Stimulated activated CD8-positive, alpha-beta memory T cell treated with anti-CD3 and anti-CD28 coated beads, Interleukin-12 subunit alpha, Interleukin-12 subunit beta, amount 100 ng/mL, for 4 hours (primary cell): Measurements from ENCODE around the gene RPL3.

Source experiments
- DNase-seq: peaks from one replicate; pipeline ENCODE4 v3.0.0-alpha.2; 2020; ENCODE audit warnings: low read depth

Gene RPL3

DNA sequence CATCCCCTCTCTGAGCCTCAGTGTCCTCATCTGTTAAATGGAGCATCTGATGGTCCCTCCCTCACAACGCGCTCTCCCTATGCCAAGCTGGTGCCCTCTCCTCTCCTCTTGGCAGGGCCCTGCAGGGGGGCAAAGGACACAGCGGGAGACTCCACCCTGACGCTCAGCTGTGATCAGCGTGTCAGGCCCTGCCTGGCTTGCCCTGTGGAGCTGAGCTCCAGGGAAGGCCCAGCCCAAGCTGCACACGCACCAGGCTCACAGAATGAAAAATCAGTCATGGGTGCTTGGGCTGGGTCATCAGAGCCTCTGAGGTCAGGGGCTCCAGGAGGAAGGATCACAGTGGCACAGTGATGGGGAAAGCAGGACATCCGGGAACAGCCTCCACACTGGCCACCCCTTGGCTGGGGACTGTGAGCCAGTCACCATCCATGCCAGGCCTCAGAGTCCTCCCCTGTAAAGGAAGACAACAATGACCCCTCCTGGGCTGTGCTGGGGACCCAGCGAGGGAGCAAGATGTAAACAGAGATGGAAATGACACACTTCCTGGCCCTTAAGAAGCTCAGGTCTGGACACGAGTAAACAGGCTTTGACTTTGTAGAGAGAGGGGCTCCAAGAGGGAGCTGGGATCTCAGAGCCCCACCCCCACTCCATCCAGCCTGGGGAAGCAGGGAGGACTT is 36.6 kb downstream of the RPL3 start:
- DNase-seq: no peak

DNA sequence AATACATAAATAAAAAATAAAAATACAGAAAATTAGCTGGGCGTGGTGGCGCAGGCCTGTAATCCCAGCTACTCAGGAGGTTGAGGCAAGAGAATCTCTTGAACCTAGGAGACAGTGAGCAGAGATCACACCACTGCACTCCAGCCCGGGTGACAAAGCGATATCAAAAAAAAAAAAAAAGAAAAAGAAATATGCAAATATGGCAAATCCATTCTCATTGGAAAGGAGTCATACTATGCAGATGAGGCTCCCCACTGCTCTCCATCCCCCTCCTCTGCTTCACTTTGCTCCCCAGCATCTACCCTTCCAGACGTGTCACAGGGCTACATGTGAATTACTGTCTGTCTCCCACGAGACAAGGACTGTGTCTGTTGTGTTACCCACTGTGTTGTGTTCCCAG is 38.3 kb downstream of the RPL3 start:
- no peak for DNase-seq

DNA sequence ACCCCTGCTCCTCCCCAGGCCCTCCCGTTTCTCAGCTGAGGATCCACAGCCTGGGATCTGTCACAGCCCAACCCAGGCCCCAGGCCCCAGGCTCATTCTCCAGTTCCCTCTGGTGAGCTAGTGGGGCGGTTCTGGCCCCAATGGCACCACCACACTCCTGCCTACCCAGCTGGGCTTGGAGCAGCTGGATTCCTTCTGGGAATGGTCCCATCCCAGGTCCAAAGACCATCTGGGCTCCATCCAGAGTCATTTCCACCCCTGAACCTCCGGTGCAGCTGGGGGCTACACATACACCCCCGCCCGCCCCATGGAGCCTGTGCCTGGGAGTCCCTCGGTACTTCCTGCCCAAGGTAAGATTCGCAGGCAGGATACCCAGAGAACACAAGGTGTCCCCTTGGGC is 39.2 kb downstream of the RPL3 start:
- no peak for DNase-seq

DNA sequence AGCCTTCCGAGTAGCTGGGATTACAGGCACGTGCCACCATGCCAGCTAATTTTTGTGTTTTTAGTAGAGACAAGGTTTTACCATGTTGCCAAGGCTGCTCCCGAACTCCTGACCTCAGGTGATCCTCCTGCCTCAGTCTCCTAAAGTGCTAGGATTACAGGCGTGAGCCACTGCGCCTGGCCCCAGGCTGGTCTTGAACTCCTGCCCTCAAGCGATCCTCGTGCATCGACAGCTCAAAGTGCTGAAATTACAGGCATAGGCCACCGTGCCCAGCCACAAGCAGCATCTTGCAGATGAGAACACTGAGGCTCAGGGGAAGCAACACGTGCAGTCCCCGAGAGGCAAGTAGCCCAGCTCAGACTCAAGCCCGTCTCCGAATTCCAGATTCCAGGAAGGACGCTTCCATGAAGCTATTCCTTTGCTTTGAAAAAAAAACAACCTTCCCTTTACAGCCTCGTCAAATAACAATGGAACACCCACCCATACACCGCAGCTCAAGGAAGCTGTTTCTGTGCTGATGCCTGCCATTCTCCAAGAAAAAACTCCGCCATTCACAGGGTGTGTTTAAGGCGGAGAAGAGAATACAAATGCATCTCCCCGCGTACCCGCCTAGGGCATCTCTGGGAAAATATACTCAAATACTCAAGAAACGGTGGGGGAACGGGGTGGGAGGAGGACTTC is 40.1 kb downstream of the RPL3 start:
- no peak for DNase-seq

DNA sequence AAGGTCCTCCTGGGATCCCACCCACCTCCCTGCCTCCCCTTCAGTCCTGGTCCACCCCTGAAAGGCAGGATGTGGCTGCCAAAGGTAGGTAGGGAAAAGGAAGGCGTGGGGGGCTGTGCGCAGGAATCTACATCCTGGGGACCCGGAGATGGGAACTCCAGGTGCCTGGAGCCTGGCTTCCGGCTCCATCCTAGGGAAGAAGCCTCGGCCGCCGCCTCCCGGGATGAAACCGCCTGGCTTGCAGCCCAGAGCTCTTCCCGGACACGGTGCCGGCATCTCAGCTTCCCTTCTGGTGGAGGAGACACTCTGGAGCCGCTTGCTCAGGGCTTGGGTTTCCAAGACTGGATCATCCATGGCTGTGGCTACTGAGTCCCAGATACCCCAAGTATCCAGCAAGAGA is 41.4 kb downstream of the RPL3 start:
- DNase-seq: no peak

DNA sequence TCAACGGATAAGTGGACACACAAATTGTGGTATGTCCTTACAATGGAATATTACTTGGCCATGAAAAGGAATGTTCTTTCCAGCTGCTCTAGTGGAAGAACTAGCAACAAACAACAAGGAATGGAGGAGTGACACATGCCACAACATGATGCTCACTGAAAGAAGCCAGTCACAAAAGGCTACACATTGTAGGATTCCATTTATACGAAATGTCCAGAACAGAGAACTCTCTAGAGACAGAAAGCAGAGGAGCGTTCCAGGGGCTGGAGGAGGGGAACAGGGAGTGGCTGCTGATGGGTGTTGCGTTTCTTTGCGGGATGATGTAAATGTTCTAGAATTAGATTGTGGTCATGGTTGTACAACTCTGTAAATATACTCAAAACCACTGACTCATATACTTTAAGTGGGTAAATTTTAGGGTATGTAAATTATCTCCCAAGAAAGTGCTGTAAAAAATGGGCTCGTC is 42.2 kb downstream of the RPL3 start:
- DNase-seq: no peak

DNA sequence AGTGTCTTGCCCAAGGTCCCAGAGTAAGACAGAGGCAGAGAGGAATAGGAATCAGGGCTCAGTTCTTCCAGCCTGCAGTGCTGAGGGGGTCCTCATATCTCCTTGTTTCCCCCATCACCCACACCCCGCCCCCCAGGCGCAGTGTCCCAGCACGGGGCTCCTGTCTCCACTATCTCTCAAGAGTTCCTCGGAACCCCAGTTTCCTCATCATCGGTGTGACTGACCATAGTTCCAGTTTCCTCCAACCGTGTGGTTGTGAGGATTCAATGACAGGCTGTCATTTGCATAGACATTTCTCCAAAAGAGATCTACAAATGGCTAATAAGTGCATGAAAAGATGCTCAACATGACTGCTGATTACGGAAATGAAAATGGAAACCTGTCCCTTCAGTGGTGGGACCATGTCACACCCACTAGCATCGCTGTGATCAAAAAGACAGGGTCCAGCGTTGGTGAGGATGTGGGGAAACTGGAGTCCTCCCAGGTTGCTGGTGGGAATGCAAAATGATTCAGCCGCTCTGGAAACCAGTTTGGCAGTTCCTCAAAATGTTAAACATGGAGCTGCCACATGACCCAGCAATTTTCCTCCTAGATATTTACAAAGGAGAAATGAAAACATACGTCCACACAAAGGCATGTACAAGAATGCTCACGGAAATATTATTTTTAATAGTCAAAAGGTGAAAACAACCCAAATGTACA is 42.8 kb downstream of the RPL3 start:
- no peak for DNase-seq

DNA sequence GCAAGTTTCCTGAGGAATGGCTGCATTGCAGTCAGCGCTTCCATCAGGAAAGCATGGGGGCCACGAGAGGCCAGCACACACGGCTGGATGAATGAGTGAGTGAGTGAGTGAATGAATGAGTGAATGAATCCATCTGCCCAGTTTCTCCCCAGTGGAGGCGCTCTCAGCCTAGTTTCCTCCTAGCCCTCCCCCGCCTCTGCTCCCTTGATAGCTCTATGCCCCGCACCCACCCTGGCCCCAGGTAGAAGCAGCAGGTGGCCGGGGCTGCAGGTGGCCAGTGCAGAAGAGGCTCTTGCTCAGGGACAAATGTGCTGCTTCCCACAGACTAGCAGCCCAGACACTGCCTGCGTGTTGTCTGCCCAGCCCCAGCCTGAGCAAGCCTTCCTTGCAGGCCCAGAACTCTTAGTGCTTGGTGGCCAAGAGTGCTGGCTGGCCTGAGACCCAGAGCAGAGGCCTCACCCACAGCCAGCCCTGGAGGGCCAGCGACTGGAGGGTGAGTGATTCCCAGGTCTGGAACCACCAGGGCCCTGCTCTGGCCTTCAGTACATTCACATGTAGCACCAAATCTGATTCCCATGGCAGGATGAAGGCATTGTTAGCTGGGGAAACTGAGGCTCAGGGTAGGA is 43.5 kb downstream of the RPL3 start:
- DNase-seq: no peak

DNA sequence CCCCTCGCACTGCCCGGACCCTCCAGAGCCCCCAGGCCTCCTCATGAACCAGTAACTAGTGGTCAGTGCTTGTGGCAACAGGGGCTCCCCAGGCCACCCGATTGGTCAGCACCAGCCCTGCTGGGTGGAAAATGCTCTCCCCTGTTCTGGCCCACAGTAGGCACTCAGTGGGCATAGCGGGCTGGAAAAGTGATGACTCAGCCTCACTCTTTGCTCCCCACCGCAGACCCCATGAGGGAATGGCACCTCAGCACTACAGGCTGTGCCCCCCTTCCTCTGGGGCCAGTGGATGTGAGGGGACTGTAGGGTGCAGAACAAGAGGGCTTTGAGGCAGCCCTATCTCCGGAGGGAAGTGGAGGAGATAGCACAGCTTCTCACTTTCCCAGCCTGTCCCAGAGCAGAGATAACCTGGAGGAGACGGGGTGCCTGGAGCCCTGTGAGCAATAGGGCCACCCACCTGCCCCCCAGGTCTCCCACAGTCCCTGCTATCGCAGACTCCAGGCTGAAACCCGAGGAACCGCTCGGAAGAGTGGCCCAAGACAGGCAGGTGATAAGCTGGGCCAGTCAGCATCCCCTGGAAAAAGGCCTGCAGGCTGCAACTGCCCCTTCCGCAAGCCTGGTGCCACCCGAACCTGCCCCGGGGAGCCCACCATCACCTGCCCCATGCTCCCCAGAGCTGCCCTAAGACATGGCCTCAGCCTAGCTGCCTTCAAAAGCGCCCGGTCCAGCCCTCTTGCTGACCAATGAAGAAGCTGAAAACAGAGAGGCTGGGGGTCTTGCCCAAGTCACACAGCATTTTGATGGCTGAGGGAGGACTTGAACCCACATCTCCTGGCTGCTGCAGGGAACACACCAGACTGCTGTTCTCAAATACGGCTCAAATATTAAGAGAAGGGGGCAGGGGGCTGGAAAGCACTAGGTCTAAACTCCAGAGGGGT is 45.2 kb downstream of the RPL3 start:
- DNase-seq: no peak

DNA sequence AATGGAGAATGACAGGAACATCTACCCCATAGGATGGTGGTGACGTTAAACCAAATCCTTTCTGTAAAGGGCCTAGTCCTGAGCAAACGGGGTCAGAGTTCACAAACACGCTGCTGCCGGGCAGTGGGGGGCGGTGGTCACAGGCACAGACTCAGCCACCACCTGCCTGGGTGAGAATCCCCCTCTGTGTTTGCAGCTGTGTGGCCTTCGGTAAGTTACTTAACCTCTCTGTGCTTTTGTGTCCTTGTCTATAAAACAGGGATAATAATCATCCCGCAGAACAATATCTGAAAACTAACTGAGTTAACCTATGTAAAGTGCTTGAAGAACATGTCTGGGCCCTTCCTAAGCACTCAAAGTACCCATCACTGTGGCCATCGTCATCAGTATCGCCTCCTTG is 48.6 kb downstream of the RPL3 start:
- no peak for DNase-seq

DNA sequence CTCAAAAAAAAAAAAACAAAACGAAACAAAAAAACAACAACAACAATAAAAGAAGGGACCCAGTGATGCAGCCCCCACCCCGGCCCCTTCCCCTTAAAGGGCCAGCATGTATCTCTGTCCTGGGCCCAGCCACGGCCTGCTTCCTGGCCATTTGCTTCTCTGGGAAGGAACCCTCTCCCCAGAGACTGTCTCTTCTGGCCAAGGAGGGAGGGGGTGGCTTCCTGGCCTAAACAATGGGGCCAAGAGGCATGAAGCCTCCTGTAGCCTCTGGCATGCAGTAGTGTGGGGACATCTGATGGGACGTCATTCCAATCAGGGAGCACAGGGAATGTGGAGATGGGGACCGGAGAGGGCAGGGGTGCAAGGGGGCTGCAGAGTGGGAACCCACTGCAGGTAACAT is 49.1 kb downstream of the RPL3 start:
- DNase-seq: no peak

DNA sequence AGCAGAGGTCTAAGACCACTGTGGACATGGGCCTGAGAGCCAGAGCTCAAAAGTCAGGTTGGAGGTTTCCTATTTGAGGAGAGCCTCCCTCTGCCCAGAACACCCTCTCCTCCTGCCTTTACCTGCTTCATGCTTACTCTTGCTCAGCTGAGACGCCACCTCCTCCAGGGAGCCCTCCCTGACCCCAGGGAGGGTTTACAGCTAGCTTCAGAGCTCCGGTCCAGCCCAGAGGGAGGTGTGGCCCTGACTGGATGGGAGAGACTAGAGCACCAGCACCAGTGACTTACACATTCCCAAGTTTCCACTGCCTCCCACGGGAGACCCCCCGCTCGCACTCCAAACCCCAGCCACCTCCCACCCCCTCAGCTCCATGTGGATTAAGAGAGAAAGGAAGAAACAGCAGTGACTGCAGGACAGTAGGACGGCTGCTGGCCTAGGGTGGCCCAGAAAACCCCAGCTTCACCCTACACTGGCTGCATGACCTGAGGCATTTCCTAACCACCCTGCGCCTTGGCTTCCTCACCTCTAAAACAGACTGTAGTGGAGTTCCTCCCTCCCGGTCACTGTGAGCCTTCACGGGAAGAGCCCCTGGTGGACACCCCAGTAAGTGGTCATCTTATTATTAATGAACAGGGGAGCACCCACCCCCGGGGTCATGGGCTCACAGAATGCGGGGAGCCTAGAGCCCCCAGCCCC is 50.2 kb downstream of the RPL3 start:
- no peak for DNase-seq

DNA sequence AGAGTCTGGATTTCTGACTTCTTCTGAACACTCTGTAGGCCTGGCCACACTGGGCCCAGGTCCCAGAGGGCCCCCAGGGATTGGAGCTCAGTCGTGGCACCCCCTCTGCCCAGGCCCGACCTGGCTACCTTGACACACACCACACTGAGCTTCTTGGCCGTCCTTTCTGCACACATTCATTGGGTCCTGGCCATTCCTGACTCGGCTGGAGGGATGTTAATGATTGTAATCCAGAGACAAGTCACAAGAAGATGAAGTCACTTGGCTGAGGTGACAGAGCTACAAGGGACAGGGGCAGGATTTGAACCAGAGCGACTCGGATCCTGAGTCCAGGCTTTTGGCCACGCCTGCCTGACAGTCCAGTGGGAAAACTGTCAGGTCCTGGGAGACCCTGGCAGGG is 50.8 kb downstream of the RPL3 start:
- no peak for DNase-seq

DNA sequence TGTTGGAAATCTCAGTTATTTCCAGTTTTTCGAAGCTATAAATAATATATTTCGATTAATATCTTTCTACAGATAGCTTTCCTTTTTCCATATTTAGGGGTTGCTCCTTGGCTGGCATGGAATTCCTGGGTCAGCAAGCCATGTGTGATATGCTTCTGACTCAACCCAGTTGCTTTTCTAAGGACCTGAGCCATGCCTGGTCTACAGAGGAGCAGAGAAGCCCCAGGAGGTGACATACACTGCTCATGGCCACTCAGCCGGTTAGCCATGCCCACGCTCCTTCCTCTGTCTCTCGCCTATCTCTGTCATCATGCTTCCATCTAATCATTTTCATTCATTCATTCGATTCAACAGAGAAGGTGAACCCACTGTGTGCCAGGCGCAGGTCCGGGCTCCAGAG is 51.4 kb downstream of the RPL3 start:
- no peak for DNase-seq

DNA sequence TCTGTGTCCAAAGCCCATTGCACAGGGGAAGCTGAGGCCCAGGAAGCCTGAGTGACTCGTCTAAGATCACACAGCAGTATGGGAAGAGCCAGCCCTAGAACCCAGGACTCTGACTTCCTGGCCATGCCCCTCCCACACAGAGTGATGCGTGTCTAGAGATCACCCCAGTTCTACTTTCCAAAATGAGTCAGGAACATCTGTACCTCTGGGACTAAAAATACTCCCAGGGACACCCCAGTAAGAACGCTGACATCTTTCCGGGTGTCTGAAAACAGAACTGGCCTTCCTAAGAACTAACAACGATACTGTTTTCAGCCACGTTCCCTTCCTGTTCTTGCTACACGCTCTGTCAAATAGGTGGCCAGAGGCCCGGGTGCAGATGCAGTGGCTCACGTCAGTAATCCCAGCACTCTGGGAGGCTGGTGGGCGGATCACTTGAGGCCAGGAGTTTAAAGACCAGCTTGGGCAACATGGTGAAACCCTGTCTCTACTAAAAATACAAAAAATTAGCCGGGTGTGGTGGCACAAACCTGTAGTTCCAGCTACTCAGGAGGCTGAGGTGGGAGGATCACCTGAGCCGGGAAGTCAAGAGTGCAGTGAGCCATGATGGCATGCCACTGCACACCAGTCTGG is 52.9 kb downstream of the RPL3 start:
- no peak for DNase-seq

DNA sequence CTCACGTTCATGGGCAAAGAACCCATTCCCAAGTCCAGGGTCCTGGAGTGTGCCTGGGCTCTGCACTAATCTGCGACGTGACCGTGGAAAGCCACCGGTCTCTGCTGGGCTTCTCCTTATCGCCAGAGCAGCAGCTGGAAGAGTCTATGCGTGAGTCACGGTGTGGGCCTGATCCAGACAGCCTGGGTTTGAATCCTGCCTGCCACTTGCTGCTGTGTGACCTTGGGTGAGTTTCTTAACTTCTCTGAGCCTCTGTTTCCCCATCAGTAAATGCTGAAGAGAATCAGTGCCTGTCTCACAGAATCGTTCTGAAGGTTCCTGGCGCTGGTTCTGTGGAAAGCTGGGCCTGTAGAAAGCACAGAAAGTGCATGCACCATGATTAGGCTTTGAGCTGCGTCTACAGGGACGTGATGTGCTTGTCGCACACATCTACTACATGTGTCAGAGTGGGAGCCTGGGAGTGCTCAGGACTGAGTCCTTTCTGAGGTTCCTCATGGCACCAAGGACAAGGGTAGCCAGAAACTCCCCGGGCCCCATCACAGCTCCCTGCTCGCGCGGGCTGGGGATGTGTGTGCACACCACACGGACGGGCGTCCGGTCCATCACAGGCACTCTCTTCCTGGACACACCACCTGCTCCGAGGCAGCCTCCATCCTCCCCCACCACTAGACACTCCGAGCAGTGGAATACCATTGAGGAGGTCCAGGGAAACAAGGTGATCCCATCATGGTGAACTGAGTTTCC is 54.1 kb downstream of the RPL3 start:
- DNase-seq: no peak

DNA sequence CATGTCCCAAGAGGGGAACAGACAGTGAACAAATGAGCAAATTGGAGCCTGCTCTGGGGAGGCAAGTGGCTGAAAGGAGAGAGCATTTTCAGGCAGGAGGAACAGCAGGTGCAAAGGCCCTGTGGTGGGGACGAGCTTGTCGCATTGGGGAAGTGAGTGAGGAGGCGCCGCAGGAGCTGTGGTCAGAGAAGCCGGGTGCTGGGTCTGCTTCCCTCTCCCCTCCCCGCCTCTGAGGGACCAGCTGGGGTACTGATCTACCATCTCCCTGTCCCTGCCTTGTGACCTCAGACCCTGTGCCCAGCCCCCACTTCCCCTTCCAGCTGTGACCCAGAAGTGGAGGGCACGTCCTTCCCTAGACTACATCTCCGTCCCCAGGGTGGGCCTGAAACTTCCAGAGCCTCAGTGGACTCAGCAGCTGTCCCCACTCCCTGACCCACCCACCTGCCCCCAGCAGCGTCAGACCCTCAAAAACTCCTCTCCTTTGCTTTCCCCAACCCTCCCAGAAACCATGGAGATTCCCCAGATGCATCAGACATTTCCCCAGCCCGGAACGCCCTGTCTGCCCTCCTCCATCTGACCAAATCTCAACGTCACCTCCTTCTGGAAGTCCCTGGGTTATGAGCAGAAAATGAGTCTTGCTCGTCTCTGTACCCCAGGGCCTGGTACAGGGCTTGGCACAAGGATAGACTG is 54.9 kb downstream of the RPL3 start:
- no peak for DNase-seq

DNA sequence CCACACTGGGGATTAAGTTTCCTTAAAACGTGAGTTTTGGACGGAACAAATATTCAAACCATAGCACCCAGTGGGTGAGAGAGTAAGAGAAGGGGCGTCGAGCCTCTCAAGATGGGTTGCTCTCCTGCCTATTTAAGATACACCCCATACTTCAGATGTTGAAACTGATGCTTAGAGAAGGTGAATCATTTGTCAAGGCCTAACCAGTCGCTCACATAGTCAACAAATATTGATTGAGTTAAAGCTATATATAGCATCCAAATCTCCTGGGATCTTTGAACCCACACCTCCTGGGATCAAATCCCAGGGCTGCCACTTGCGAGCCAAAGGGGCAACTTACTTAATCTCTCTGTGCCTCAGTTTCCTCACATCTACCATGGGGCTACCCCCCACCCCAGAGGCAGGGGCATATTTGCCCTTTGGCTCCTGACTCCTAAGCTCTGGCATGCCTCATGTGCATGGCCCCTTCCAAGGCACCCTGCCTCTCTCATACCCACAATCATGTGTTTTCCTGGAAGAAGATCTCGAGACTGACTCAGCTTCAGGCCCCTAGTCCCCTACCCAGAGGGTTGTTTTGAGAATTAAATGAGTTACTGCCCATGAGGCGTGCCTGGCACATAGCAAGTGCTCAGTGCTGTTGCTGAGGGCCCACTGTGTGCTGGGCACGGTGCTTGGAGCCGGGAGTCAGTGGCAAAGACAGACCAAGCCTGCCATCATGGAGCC is 55.6 kb downstream of the RPL3 start:
- DNase-seq: no peak
